ENCODE data around the gene GRAMD2B. TPM values are rescaled to one million over a fixed set of nuclear protein-coding genes. Genes with fewer than 3 reads are reported as not detected.

Gene GRAMD2B
- total RNA-seq, 6 donors from 2014 or later, result 11.3 to 70.4 (median 17.7) TPM

DNA sequence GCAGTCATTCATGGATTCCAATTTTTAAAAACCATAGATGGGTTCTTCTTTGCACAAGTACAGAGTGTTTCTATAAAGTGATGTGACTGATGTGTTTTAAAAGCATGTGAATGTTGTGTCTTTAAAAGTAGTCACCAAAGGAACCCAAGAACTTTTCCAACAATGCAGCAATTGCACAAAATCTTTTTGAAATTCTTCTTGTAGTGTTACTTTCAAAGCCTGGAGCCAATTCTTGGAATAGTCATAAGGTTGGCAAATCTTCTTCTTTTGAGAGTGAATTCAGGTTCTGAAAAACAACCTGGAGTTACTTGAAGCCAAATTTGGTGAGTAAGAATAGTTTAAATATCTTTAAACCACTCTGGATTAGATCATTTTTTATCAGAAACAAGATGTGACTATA is 10.5 kb downstream of the GRAMD2B start:
- no peak for TF ChIP-seq POLR2AphosphoS5 (IDR thresholded peaks at IDR 0.05)
- no peak for TF ChIP-seq POLR2A (IDR thresholded peaks at IDR 0.05)
- no peak for TF ChIP-seq CTCF (IDR thresholded peaks at IDR 0.05)
- TF ChIP-seq EP300 (IDR thresholded peaks at IDR 0.05), result no peak
- no peak for DNase-seq
- Histone ChIP-seq H3K27ac (no peak overlapping the region), H3K4me3 (no peak overlapping the region), H3K4me1 (no peaks in the 10 kb centered on the region), H3K9me3 (no peaks in the 10 kb centered on the region), H3K27me3 (no peaks in the 10 kb centered on the region), H3K36me3 (peaks cover 0 to 20% (median under 1%) of the 10 kb centered on the region in 4 donors)
- ATAC-seq (ENCODE audit: low FRiP score in 2 of 2), result no peak

GRCh38 chr5:126435261-126435660 is 12.1 kb downstream of the GRAMD2B start:
- WGBS, 2 donors, result 85% methylated on average over 8 of the region's 8 CpGs

DNA sequence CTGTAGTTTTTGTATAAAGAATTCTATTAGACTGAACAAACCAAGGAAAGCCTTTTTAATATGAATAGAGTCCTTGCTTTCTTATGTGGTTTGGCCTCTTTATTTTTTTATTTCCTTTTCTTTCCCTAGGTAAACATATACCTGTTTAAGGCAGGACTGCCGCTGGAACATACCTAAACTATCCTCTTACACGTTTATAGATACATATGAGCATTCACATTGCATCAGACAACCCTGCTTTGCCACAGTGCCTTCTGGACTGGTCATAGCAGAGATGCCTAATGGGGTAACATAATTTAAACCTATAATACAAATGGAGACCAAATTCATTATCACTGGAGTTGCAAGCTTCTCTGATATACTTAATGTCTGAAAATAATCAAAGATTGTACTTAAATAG is 12.5 kb downstream of the GRAMD2B start:
- WGBS, 2 donors, result 82 to 85% methylated on average over 2 of the region's 2 CpGs
- TF ChIP-seq POLR2A (IDR thresholded peaks at IDR 0.05) (no peak), POLR2AphosphoS5 (IDR thresholded peaks at IDR 0.05) (no peak), EP300 (IDR thresholded peaks at IDR 0.05) (no peak), CTCF (IDR thresholded peaks at IDR 0.05) (no peak)
- Histone ChIP-seq H3K9me3 (no peaks in the 10 kb centered on the region), H3K36me3 (peaks cover 0 to 15% (median 2%) of the 10 kb centered on the region in 4 donors), H3K27me3 (no peaks in the 10 kb centered on the region), H3K27ac (no peak overlapping the region), H3K4me3 (no peak overlapping the region), H3K4me1 (no peaks in the 10 kb centered on the region)
- ATAC-seq (ENCODE audit: low FRiP score in 2 of 2) (no peak), DNase-seq (no peak)

More at GRCh38 chr5:126435261-126435660, 12.1 kb downstream of the GRAMD2B start:
- ATAC-seq (ENCODE audit: low FRiP score in 2 of 2), result no peak
- no peak overlapping the region for H3K4me3 ChIP-seq
- H3K27me3 ChIP-seq, result no peaks in the 10 kb centered on the region
- H3K36me3 ChIP-seq, result peaks cover 0 to 15% (median 2%) of the 10 kb centered on the region in 4 donors
- no peaks in the 10 kb centered on the region for H3K4me1 ChIP-seq
- no peaks in the 10 kb centered on the region for H3K9me3 ChIP-seq
- H3K27ac ChIP-seq, result no peak overlapping the region
- TF ChIP-seq POLR2AphosphoS5 (IDR thresholded peaks at IDR 0.05), result no peak
- no peak for TF ChIP-seq POLR2A (IDR thresholded peaks at IDR 0.05)
- no peak for TF ChIP-seq CTCF (IDR thresholded peaks at IDR 0.05)
- TF ChIP-seq EP300 (IDR thresholded peaks at IDR 0.05), result no peak
- no peak for DNase-seq

DNA sequence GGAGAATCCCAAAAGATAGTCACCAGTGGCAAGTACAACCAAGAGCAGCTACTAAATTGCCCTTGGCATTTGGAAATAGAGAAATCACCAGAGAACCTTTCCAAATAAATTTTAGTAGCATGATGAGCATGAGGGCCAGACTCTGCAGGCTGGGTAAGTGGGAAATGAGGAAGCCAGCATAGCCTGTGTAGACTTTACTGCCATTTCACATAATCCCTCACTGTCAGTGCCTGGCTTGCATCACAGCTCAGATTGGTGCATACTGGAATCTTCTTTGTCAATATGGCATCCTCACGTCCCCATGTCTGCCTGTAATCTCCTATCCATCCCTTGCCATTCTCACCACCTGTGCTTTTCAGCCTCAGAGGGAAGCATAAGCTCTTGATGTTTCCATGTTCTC is 14.5 kb downstream of the GRAMD2B start:
- H3K36me3 ChIP-seq, result peaks cover 0 to 10% (median 2%) of the 10 kb centered on the region in 4 donors
- TF ChIP-seq POLR2A (IDR thresholded peaks at IDR 0.05), result no peak
- DNase-seq (no peak), ATAC-seq (ENCODE audit: low FRiP score in 2 of 2) (no peak)
- no peaks in the 10 kb centered on the region for H3K9me3 ChIP-seq
- 79 to 100% methylated on average over 1 of the region's 1 CpG for WGBS, 2 donors
- H3K4me1 ChIP-seq, result no peaks in the 10 kb centered on the region
- H3K4me3 ChIP-seq, result no peak overlapping the region
- H3K27ac ChIP-seq, result no peak overlapping the region
- H3K27me3 ChIP-seq, result no peaks in the 10 kb centered on the region

DNA sequence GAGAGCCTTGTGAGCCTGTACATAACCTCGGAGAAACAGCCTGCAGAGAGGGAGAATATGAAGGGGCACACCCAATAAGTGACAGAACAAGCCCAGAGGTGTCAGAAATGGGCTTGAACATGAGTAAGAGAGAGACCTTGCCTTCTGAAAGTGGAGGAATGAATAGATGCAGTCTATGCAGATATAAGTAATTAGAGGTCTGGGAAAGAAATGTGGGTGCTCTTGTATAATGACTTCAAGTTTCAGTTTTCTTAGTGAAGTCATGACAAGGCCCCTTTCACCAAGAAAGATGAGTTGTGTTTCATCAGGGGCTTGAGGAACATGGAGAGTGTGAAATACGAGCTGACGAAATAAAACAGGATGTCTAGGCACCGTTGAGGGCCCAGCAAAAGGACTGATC is 15.1 kb downstream of the GRAMD2B start:
- no peaks in the 10 kb centered on the region for H3K9me3 ChIP-seq

More for the DNA sequence above, 15.1 kb downstream of the GRAMD2B start:
- no peak for ATAC-seq (ENCODE audit: low FRiP score in 2 of 2)
- H3K4me1 ChIP-seq, result no peaks in the 10 kb centered on the region
- no peak overlapping the region for H3K27ac ChIP-seq
- TF ChIP-seq CTCF (IDR thresholded peaks at IDR 0.05), result no peak
- TF ChIP-seq POLR2A (IDR thresholded peaks at IDR 0.05), result no peak
- WGBS, 2 donors, result 74 to 85% methylated on average over 4 of the region's 4 CpGs
- H3K36me3 ChIP-seq, result peaks cover 0 to 10% (median 2%) of the 10 kb centered on the region in 4 donors
- no peak overlapping the region for H3K4me3 ChIP-seq
- H3K27me3 ChIP-seq, result no peaks in the 10 kb centered on the region
- no peak for DNase-seq

Data from upper lobe of left lung (tissue), 6 donors.